Activated B cell treated with CpG ODN at 0.5 μM for 24 hours (primary cell): ENCODE measurements around the gene GABARAP. TPM values are rescaled to one million over a fixed set of nuclear protein-coding genes. Genes with fewer than 3 reads are reported as not detected.
A peak's percentile ranks its signal among the peaks of the same experiment; 100 is the strongest.

Source experiments
- ATAC-seq: fragments of 200-7000 bp; cut with Tn5 transposase; one replicate; pipeline ENCODE4 v1.10.0; 2021; ENCODE audit warnings: low read depth, mild to moderate bottlenecking, moderate library complexity
- CTCF ChIA-PET: fragments of 350-600 bp; sonication (Branson Sonifier 250); formaldehyde crosslinking; loops from one replicate; lab custom pipeline; 2021; ENCODE audit warnings: antibody characterized with exemption; lab: Charles Lee
- POLR2A ChIA-PET: fragments of 350-600 bp; sonication (Branson Sonifier 250); formaldehyde crosslinking; loops from one replicate; lab custom pipeline; 2021; ENCODE audit warnings: antibody characterized with exemption; lab: Charles Lee
- DNase-seq: peaks from one replicate; pipeline ENCODE4 v3.0.0; 2022
- H3K27ac Mint-ChIP-seq: one replicate; pipeline ENCODE4 v1.8.0; 2020; ENCODE audit warnings: mixed read lengths
- H3K27me3 Mint-ChIP-seq: one replicate; pipeline ENCODE4 v1.8.0; 2021; ENCODE audit warnings: mixed read lengths
- H3K36me3 Mint-ChIP-seq: one replicate; pipeline ENCODE4 v1.8.0; 2021; ENCODE audit warnings: low read depth, mixed read lengths
- H3K4me1 Mint-ChIP-seq: one replicate; pipeline ENCODE4 v1.8.0; 2021; ENCODE audit warnings: mixed read lengths
- H3K4me3 Mint-ChIP-seq: one replicate; pipeline ENCODE4 v1.8.0; 2020; ENCODE audit warnings: mild to moderate bottlenecking, mixed read lengths
- H3K9me3 Mint-ChIP-seq: one replicate; pipeline ENCODE4 v1.8.0; 2020; ENCODE audit warnings: mixed read lengths
- CTCF ChIP-seq: fragments of 200-600 bp; IDR thresholded peaks from one replicate; pipeline ENCODE4 v1.8.0; 2022; ENCODE audit warnings: antibody characterized with exemption, mild to moderate bottlenecking
- intact Hi-C: fragments of 100-400 bp; cut with micrococcal nuclease; formaldehyde crosslinking; loops from one replicate; pipeline ENCODE4 v1.15.1; 2024
- total RNA-seq: library from RNA; stranded (reverse); gene quantifications from 2 replicates; pipeline ENCODE4 v1.2.3, GENCODE V29; 2022

The GABARAP gene
- total RNA-seq, 1 donor from 2014 or later, result 291 TPM

GRCh38 chr17:7205561-7205960 is 36.7 kb downstream of the GABARAP start:
- DNase-seq (no peak), ATAC-seq (no peak)
- CTCF ChIA-PET, result no interaction called here
- Mint-ChIP-seq H3K27ac (peak overlapping the region; percentile 94), H3K27me3 (no peaks in the 10 kb centered on the region), H3K4me1 (peaks cover 30% of the 10 kb centered on the region), H3K9me3 (no peaks in the 10 kb centered on the region), H3K36me3 (peaks cover 2% of the 10 kb centered on the region), H3K4me3 (peak overlapping the region; percentile 87)
- TF ChIP-seq CTCF, result no peak
- POLR2A ChIA-PET, result interaction anchor here (0.7 to 2.2 kb wide), 6 partner anchors 9 to 482 kb away, joined by 3 to 8 read pairs (median 4); partner anchors contain the start of genes ACADVL, DLG4, DVL2 and GABARAP
- intact Hi-C loops, result loop anchor here (1.0 to 2.0 kb wide), 10 partner anchors 9 to 639 kb away; partner anchors contain the start of genes ACADVL, DLG4, DVL2 and EIF5A

- Mint-ChIP-seq H3K4me1 (peaks cover 30% of the 10 kb centered on the region), H3K4me3 (peak overlapping the region; percentile 87), H3K9me3 (no peaks in the 10 kb centered on the region), H3K27me3 (no peaks in the 10 kb centered on the region), H3K27ac (peak overlapping the region; percentile 94), H3K36me3 (peaks cover 2% of the 10 kb centered on the region)
- CTCF ChIA-PET, result no interaction called here
- intact Hi-C loops, result loop anchor here (1.0 to 2.0 kb wide), 10 partner anchors 9 to 639 kb away; partner anchors contain the start of genes ACADVL, DLG4, DVL2 and EIF5A
- peak; percentile 95 for DNase-seq
- POLR2A ChIA-PET, result interaction anchor here (0.7 to 2.2 kb wide), 9 partner anchors 9 to 482 kb away, joined by 3 to 13 read pairs (median 4); partner anchors contain the start of genes ACADVL, DLG4, DVL2 and GABARAP
- TF ChIP-seq CTCF, result no peak
- peak; percentile 88 for ATAC-seq
These were observed 37.3 kb downstream of the GABARAP start for GRCh38 chr17:7204828-7205461.

- Mint-ChIP-seq H3K9me3 (no peaks in the 10 kb centered on the region), H3K27me3 (no peaks in the 10 kb centered on the region), H3K36me3 (peaks cover 2% of the 10 kb centered on the region), H3K4me3 (peak overlapping the region; percentile 87), H3K27ac (peak overlapping the region; percentile 94), H3K4me1 (peaks cover 30% of the 10 kb centered on the region)
- ATAC-seq, result no peak
- ChIA-PET CTCF (no interaction called here), POLR2A (interaction anchor here (0.6 to 2.2 kb wide), 5 partner anchors 9 to 200 kb away, joined by 3 to 13 read pairs (median 8); partner anchors contain the start of genes ACADVL, DLG4 and GABARAP)
- intact Hi-C loops, result loop anchor here (2.0 kb wide), 3 partner anchors 34 to 102 kb away; partner anchors contain the start of genes EIF5A and PHF23
- TF ChIP-seq CTCF, result no peak
- no peak for DNase-seq
These were observed 37.9 kb downstream of the GABARAP start for GRCh38 chr17:7204336-7204735.

- CTCF ChIA-PET, result no interaction called here
- no peaks in the 10 kb centered on the region for H3K9me3 Mint-ChIP-seq
- peak overlapping the region; percentile 94 for H3K27ac Mint-ChIP-seq
- no peaks in the 10 kb centered on the region for H3K27me3 Mint-ChIP-seq
- DNase-seq, result no peak
- no peak overlapping the region for H3K4me3 Mint-ChIP-seq
- POLR2A ChIA-PET, result interaction anchor here (1.7 kb wide), 1 partner anchor 16 kb away, joined by 10 read pairs; the partner anchor contains the start of genes ACADVL and DLG4
- TF ChIP-seq CTCF, result no peak
- H3K4me1 Mint-ChIP-seq, result peaks cover 30% of the 10 kb centered on the region
- ATAC-seq, result no peak
- peaks cover 2% of the 10 kb centered on the region for H3K36me3 Mint-ChIP-seq
- intact Hi-C loops, result no loop called here
These were observed 38.9 kb downstream of the GABARAP start for GRCh38 chr17:7203391-7203790.
